ENCODE results near the gene IL1RAPL1.
"Not testable (repeated sequence)": the region's sequence is repeated elsewhere in the genome, so short reads cannot be mapped to it uniquely, and the experiment has no call there.

Gene IL1RAPL1

GRCh38 chrX:28800671-28801070 lies 213.4 kb downstream of the IL1RAPL1 start:
- not testable (repeated sequence) for DNase-seq

GRCh38 chrX:28802625-28803024 lies 215.4 kb downstream of the IL1RAPL1 start:
- DNase-seq: no peak

GRCh38 chrX:28835991-28836390 lies 248.7 kb downstream of the IL1RAPL1 start:
- no peak for DNase-seq

- no peak for DNase-seq
Measured at GRCh38 chrX:28843817-28844216, 256.6 kb downstream of the IL1RAPL1 start.

GRCh38 chrX:28847423-28847822 lies 260.2 kb downstream of the IL1RAPL1 start:
- DNase-seq: no peak

- no peak for DNase-seq
Measured at GRCh38 chrX:28848707-28849106, 261.5 kb downstream of the IL1RAPL1 start.

GRCh38 chrX:28850955-28851354 lies 263.7 kb downstream of the IL1RAPL1 start:
- DNase-seq: no peak

GRCh38 chrX:28851871-28852270 lies 264.6 kb downstream of the IL1RAPL1 start:
- no peak for DNase-seq

- DNase-seq: no peak
Measured at GRCh38 chrX:28854637-28855036, 267.4 kb downstream of the IL1RAPL1 start.

GRCh38 chrX:28876408-28876807 lies 289.2 kb downstream of the IL1RAPL1 start:
- DNase-seq: no peak

- DNase-seq: no peak
Measured at GRCh38 chrX:28876901-28877300, 289.7 kb downstream of the IL1RAPL1 start.

GRCh38 chrX:28880136-28880535 lies 292.9 kb downstream of the IL1RAPL1 start:
- DNase-seq: no peak

- DNase-seq: no peak
Measured at GRCh38 chrX:28884823-28885222, 297.6 kb downstream of the IL1RAPL1 start.

GRCh38 chrX:28888416-28888815 lies 301.2 kb downstream of the IL1RAPL1 start:
- DNase-seq: no peak

- no peak for DNase-seq
Measured at GRCh38 chrX:28889591-28890090, 302.4 kb downstream of the IL1RAPL1 start.

- DNase-seq: no peak
Measured at GRCh38 chrX:28901637-28902036, 314.4 kb downstream of the IL1RAPL1 start.

- no peak for DNase-seq
Measured at GRCh38 chrX:28910487-28910886, 323.2 kb downstream of the IL1RAPL1 start.

GRCh38 chrX:28920153-28920943 lies 333.1 kb downstream of the IL1RAPL1 start:
- no peak for DNase-seq

GRCh38 chrX:28922106-28922505 lies 334.9 kb downstream of the IL1RAPL1 start:
- DNase-seq: no peak

- DNase-seq: no peak
Measured at GRCh38 chrX:28946846-28947245, 359.6 kb downstream of the IL1RAPL1 start.

- no peak for DNase-seq
Measured at GRCh38 chrX:28960063-28960462, 372.8 kb downstream of the IL1RAPL1 start.

GRCh38 chrX:28966331-28966730 lies 379.1 kb downstream of the IL1RAPL1 start:
- no peak for DNase-seq

- no peak for DNase-seq
Measured at GRCh38 chrX:28969126-28969525, 381.9 kb downstream of the IL1RAPL1 start.

GRCh38 chrX:28979877-28980276 lies 392.6 kb downstream of the IL1RAPL1 start:
- DNase-seq: no peak

- DNase-seq: no peak
Measured at GRCh38 chrX:28981952-28982351, 394.7 kb downstream of the IL1RAPL1 start.
